Tibial artery (tissue), 4 donors: ENCODE data around the gene GYPC.
"Not testable (repeated sequence)": the region's sequence is repeated elsewhere in the genome, so short reads cannot be mapped to it uniquely, and the experiment has no call there.

ENCODE experiments used
- DNase-seq, 2 donors: peaks; one replicate each; pipeline ENCODE4 v3.0.0-alpha.2; 2019
- H3K27ac ChIP-seq, 2 donors: fragments of 200-600 bp; sonication (generic) in 1 of 2; 1 replicate in 1 of 2; 2 replicates in 1 of 2; pipeline ENCODE4 v1.5.1; 2018 to 2019; ENCODE audit warnings: mild to moderate bottlenecking in 1 of 2
- H3K27me3 ChIP-seq, 2 donors: fragments of 200-600 bp; sonication (generic) in 1 of 2; one replicate each; pipeline versions ENCODE4 v1.5.1 to v1.6.0; 2016 to 2019
- H3K36me3 ChIP-seq, 3 donors: fragments of 200-600 bp; sonication (generic) in 2 of 3; one replicate each; pipeline ENCODE4 v1.5.1; 2016 to 2019; ENCODE audit warnings: mild to moderate bottlenecking in 2 of 3
- H3K4me1 ChIP-seq, 4 donors: fragments of 200-600 bp; sonication (generic) in 2 of 4; 1 replicate in 3 of 4; 2 replicates in 1 of 4; pipeline ENCODE4 v1.5.1; 2016 to 2019
- H3K4me3 ChIP-seq, 2 donors: fragments of 200-600 bp; sonication (generic) in 1 of 2; 1 replicate in 1 of 2; 2 replicates in 1 of 2; pipeline ENCODE4 v1.5.1; 2018 to 2019; ENCODE audit warnings: mild to moderate bottlenecking in 2 of 2
- H3K9me3 ChIP-seq, 3 donors: fragments of 200-600 bp; sonication (generic) in 1 of 3; one replicate each; pipeline ENCODE4 v1.5.1; 2016 to 2019
- CTCF ChIP-seq, 2 experiments: fragments of 200-600 bp in 1 of 2; fragments of 450-650 bp in 1 of 2; IDR thresholded peaks; one replicate each; pipeline ENCODE4 v1.5.1; 2017 to 2019; ENCODE audit warnings: antibody characterized with exemption in 2 of 2, mild to moderate bottlenecking in 1 of 2, moderate library complexity in 1 of 2
- intact Hi-C: fragments of 100-400 bp; cut with DNase I; formaldehyde crosslinking; loops from one replicate; pipeline ENCODE4 v1.15.0; 2023; ENCODE audit warnings: low total_unique reads

The GYPC gene

GRCh38 chr2:126686286-126686685 is 30.3 kb downstream of the GYPC start:
- DNase-seq = no peak
- intact Hi-C loops = no loop called here
- H3K4me3 ChIP-seq = no peak overlapping the region
- no peaks in the 10 kb centered on the region for H3K4me1 ChIP-seq
- no peak overlapping the region for H3K27ac ChIP-seq
- no peaks in the 10 kb centered on the region for H3K27me3 ChIP-seq
- H3K36me3 ChIP-seq = peaks cover 10 to 55% (median 45%) of the 10 kb centered on the region in 3 donors
- no peaks in the 10 kb centered on the region for H3K9me3 ChIP-seq
- no peak for TF ChIP-seq CTCF (IDR thresholded peaks at IDR 0.05)

GRCh38 chr2:126686841-126687485 is 31.0 kb downstream of the GYPC start:
- Histone ChIP-seq H3K36me3 (peaks cover 11 to 58% (median 52%) of the 10 kb centered on the region in 3 donors), H3K27me3 (no peaks in the 10 kb centered on the region), H3K4me1 (no peaks in the 10 kb centered on the region), H3K9me3 (no peaks in the 10 kb centered on the region), H3K4me3 (no peak overlapping the region), H3K27ac (no peak overlapping the region)
- intact Hi-C loops = no loop called here
- no peak for TF ChIP-seq CTCF (IDR thresholded peaks at IDR 0.05)
- no peak for DNase-seq

GRCh38 chr2:126687503-126687902 is 31.5 kb downstream of the GYPC start:
- TF ChIP-seq CTCF (IDR thresholded peaks at IDR 0.05) = no peak
- no peak overlapping the region for H3K4me3 ChIP-seq
- intact Hi-C loops = no loop called here
- H3K36me3 ChIP-seq = peaks cover 16 to 57% (median 52%) of the 10 kb centered on the region in 3 donors
- no peaks in the 10 kb centered on the region for H3K4me1 ChIP-seq
- DNase-seq = no peak
- no peak overlapping the region for H3K27ac ChIP-seq
- H3K9me3 ChIP-seq = no peaks in the 10 kb centered on the region
- H3K27me3 ChIP-seq = no peaks in the 10 kb centered on the region

- H3K4me3 ChIP-seq, H3K9me3 ChIP-seq, H3K27ac ChIP-seq, H3K27me3 ChIP-seq, DNase-seq, intact Hi-C loops, H3K4me1 ChIP-seq: not testable (repeated sequence)
- H3K36me3 ChIP-seq = peaks cover 23 to 67% (median 49%) of the 10 kb centered on the region in 3 donors
These were observed 32.6 kb downstream of the GYPC start for GRCh38 chr2:126688594-126688993.

- H3K27me3 ChIP-seq, H3K9me3 ChIP-seq, H3K27ac ChIP-seq, H3K4me1 ChIP-seq, intact Hi-C loops, H3K4me3 ChIP-seq, DNase-seq: not testable (repeated sequence)
- H3K36me3 ChIP-seq = peaks cover 48 to 74% (median 61%) of the 10 kb centered on the region in 3 donors
These were observed 36.3 kb downstream of the GYPC start for GRCh38 chr2:126692241-126692640.

GRCh38 chr2:126692934-126693592 is 37.1 kb downstream of the GYPC start:
- H3K27me3 ChIP-seq, intact Hi-C loops, H3K4me1 ChIP-seq, H3K9me3 ChIP-seq, DNase-seq, H3K4me3 ChIP-seq, H3K27ac ChIP-seq: not testable (repeated sequence)
- peaks cover 48 to 82% (median 69%) of the 10 kb centered on the region in 3 donors for H3K36me3 ChIP-seq

- Histone ChIP-seq H3K27ac (no peak overlapping the region), H3K4me3 (no peak overlapping the region), H3K9me3 (no peaks in the 10 kb centered on the region), H3K27me3 (no peaks in the 10 kb centered on the region), H3K36me3 (peaks cover 38 to 61% (median 54%) of the 10 kb centered on the region in 3 donors), H3K4me1 (peaks cover 0 to 7% (median 2%) of the 10 kb centered on the region in 4 donors)
- intact Hi-C loops = no loop called here
- TF ChIP-seq CTCF (IDR thresholded peaks at IDR 0.05) = no peak
- no peak for DNase-seq
These were observed 40.9 kb downstream of the GYPC start for GRCh38 chr2:126696644-126697520.
